Loucy (cell line): ENCODE measurements around the gene TRPM2.

Source experiments
- H2AFZ ChIP-seq: fragments of 200-600 bp; sonication (generic); 2 replicates; pipeline ENCODE4 v1.6.0; 2016; ENCODE audit warnings: antibody characterized with exemption, mild to moderate bottlenecking, low read length, moderate library complexity
- H3F3A ChIP-seq: fragments of 200-600 bp; 2 replicates; pipeline ENCODE4 v1.6.0; 2016; ENCODE audit warnings: antibody characterized with exemption, low read depth, mild to moderate bottlenecking
- H3K27me3 ChIP-seq: fragments of 200-600 bp; sonication (generic); 2 replicates; pipeline ENCODE4 v1.6.1; 2014; ENCODE audit warnings: low read length, mild to moderate bottlenecking; ENCODE audit not compliant: insufficient read depth, poor library complexity, severe bottlenecking
- H3K36me3 ChIP-seq: fragments of 200-600 bp; sonication (generic); 2 replicates; pipeline ENCODE4 v1.6.1; 2016; ENCODE audit warnings: low read length; ENCODE audit not compliant: insufficient read depth
- H3K4me1 ChIP-seq: fragments of 200-600 bp; sonication (generic); 2 replicates; pipeline ENCODE4 v1.5.1; 2014; ENCODE audit warnings: low read length, mild to moderate bottlenecking; ENCODE audit not compliant: insufficient read depth, poor library complexity, severe bottlenecking
- H3K4me2 ChIP-seq: fragments of 200-600 bp; sonication (generic); 2 replicates; pipeline ENCODE4 v1.6.0; 2014; ENCODE audit warnings: antibody characterized with exemption, low read length, low read depth, mild to moderate bottlenecking; ENCODE audit not compliant: poor library complexity, severe bottlenecking
- H3K4me3 ChIP-seq: fragments of 200-600 bp; sonication (generic); 2 replicates; pipeline ENCODE4 v1.5.1; 2014; ENCODE audit warnings: low read length, mild to moderate bottlenecking, mixed read lengths; ENCODE audit not compliant: poor library complexity, severe bottlenecking
- H3K79me2 ChIP-seq: fragments of 200-600 bp; sonication (generic); 2 replicates; pipeline ENCODE4 v1.6.1; 2014; ENCODE audit warnings: low read length; ENCODE audit not compliant: insufficient read depth
- H3K9ac ChIP-seq: fragments of 200-600 bp; sonication (generic); 2 replicates; pipeline ENCODE4 v1.6.0; 2014; ENCODE audit warnings: mild to moderate bottlenecking, low read depth, low read length, moderate library complexity; ENCODE audit not compliant: poor library complexity, severe bottlenecking
- H3K9me2 ChIP-seq: fragments of 200-600 bp; sonication (generic); replicated peaks from 2 replicates; pipeline ENCODE4 v1.6.1; 2016; ENCODE audit warnings: low read depth, low read length, mixed read lengths
- H3K9me3 ChIP-seq: fragments of 200-600 bp; sonication (generic); 2 replicates; pipeline ENCODE4 v1.6.1; 2014; ENCODE audit warnings: mild to moderate bottlenecking, antibody characterized with exemption, low read length, low read depth; ENCODE audit not compliant: insufficient read depth
- H4K20me1 ChIP-seq: fragments of 200-600 bp; sonication (generic); 2 replicates; pipeline ENCODE4 v1.6.0; 2014; ENCODE audit warnings: antibody characterized with exemption, low read length, mild to moderate bottlenecking; ENCODE audit not compliant: insufficient read depth, poor library complexity, severe bottlenecking
- EZH2phosphoT487 ChIP-seq: fragments of 200-600 bp; IDR thresholded peaks from 2 replicates; pipeline ENCODE4 v1.6.1; 2018; ENCODE audit warnings: antibody characterized with exemption, mild to moderate bottlenecking, moderate library complexity, borderline replicate concordance
- TF ChIP-seq, protein P1 (sequence below): fragments of 200-600 bp; sonication (generic); conservative IDR thresholded peaks from 2 replicates; pipeline ENCODE4 v1.5.1; 2014; ENCODE audit warnings: mild to moderate bottlenecking, antibody characterized with exemption, low read length

TRPM2 gene

DNA sequence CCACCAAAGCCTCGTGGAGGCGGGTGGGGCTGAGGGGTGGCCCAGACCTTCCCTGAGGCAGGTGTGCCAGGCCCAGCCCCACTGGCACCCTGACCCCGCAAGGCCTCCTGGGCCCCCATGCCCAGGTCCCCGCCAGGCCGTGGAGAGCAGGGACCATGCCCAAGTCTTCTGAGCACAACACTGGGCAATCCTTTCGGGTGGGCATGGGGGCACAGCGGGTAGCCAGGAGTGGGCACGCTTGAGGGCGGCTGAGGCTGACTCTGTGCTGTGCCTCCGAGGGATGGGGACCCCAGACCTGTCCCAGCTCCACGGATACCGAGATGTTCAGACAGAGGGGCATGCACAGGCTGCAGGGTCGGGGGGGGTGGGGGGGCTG, 27.2 kb upstream of the TRPM2 start:
- H3K4me3 ChIP-seq = no peak overlapping the region
- H3K9me3 ChIP-seq = no peaks in the 10 kb centered on the region
- no peaks in the 10 kb centered on the region for H3F3A ChIP-seq
- TF ChIP-seq, protein P1, sequence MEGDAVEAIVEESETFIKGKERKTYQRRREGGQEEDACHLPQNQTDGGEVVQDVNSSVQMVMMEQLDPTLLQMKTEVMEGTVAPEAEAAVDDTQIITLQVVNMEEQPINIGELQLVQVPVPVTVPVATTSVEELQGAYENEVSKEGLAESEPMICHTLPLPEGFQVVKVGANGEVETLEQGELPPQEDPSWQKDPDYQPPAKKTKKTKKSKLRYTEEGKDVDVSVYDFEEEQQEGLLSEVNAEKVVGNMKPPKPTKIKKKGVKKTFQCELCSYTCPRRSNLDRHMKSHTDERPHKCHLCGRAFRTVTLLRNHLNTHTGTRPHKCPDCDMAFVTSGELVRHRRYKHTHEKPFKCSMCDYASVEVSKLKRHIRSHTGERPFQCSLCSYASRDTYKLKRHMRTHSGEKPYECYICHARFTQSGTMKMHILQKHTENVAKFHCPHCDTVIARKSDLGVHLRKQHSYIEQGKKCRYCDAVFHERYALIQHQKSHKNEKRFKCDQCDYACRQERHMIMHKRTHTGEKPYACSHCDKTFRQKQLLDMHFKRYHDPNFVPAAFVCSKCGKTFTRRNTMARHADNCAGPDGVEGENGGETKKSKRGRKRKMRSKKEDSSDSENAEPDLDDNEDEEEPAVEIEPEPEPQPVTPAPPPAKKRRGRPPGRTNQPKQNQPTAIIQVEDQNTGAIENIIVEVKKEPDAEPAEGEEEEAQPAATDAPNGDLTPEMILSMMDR = no peak
- no peak for TF ChIP-seq EZH2phosphoT487
- H3K9me2 ChIP-seq = no peaks in the 10 kb centered on the region
- peaks cover 33% of the 10 kb centered on the region; the same call in 1 of the 2 replicates for H3K36me3 ChIP-seq
- no peaks in the 10 kb centered on the region for H3K27me3 ChIP-seq
- H3K4me2 ChIP-seq = no peak overlapping the region
- H4K20me1 ChIP-seq = no peaks in the 10 kb centered on the region
- no peak overlapping the region for H2AFZ ChIP-seq
- no peak overlapping the region for H3K9ac ChIP-seq
- no peaks in the 10 kb centered on the region for H3K4me1 ChIP-seq
- H3K79me2 ChIP-seq = no peaks in the 10 kb centered on the region

GRCh38 chr21:44326716-44327602, 26.5 kb upstream of the TRPM2 start:
- Histone ChIP-seq H3F3A (no peaks in the 10 kb centered on the region), H3K9me2 (no peaks in the 10 kb centered on the region), H3K9ac (no peak overlapping the region), H3K36me3 (peaks cover 28% of the 10 kb centered on the region; the same call in 1 of the 2 replicates), H2AFZ (no peak overlapping the region), H3K4me3 (no peak overlapping the region), H3K4me1 (no peaks in the 10 kb centered on the region), H3K27me3 (no peaks in the 10 kb centered on the region), H4K20me1 (no peaks in the 10 kb centered on the region), H3K79me2 (no peaks in the 10 kb centered on the region), H3K4me2 (no peak overlapping the region), H3K9me3 (no peaks in the 10 kb centered on the region)
- TF ChIP-seq, protein P1 = no peak
- TF ChIP-seq EZH2phosphoT487 = no peak

- H3K4me2 ChIP-seq = no peak overlapping the region
These were observed 25.8 kb upstream of the TRPM2 start for GRCh38 chr21:44327603-44327974.

More at GRCh38 chr21:44327603-44327974, 25.8 kb upstream of the TRPM2 start:
- Histone ChIP-seq H3K4me1 (no peaks in the 10 kb centered on the region), H4K20me1 (no peaks in the 10 kb centered on the region), H3K36me3 (peaks cover 28% of the 10 kb centered on the region; the same call in 1 of the 2 replicates), H3F3A (no peaks in the 10 kb centered on the region), H3K27me3 (no peaks in the 10 kb centered on the region), H3K9me2 (no peaks in the 10 kb centered on the region), H3K9ac (no peak overlapping the region), H3K79me2 (no peaks in the 10 kb centered on the region), H3K9me3 (no peaks in the 10 kb centered on the region), H2AFZ (no peak overlapping the region), H3K4me3 (no peak overlapping the region)
- no peak for TF ChIP-seq EZH2phosphoT487
- TF ChIP-seq, protein P1 = no peak
